ENCODE data around the gene BDKRB2.

DNA sequence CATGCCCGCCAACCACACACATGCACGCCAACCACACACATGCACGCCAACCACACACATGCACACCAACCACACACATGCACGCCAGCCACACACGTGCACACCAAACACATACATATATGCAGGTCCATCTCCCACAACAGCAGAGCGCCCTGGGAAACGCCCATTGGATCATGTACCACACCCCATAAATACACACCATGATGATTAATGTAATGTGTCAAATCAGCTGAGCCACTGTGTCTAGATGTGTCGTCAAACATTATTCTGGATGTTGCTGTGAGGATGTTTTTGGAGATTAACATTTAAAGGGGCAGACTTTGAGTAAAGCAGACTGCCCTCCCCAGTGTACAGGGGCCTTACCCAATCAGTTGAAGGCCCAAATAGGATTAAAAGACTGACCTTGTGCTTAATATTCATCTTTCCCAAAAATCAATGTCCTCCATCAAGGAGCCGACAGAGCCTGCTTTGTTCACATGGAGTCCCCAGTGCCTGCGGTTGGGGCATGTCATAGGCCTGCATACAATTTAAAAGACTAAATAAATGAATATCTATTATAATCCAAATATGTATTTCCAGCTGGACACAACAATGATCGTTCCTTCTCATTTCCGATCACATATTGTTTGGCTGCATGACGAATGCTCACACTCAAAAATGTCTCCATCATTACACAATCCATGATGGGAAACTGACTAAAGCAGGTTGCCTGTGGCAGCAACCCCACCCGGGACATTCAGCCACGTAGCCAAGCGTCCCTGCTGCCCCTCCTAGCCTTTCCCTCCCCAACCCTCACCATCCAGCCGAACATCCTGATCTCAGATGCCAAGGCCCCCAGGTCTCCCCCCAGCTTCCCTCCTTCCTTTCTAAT lies 23.2 kb upstream of the BDKRB2 start:
- TF ChIP-seq, protein P1, sequence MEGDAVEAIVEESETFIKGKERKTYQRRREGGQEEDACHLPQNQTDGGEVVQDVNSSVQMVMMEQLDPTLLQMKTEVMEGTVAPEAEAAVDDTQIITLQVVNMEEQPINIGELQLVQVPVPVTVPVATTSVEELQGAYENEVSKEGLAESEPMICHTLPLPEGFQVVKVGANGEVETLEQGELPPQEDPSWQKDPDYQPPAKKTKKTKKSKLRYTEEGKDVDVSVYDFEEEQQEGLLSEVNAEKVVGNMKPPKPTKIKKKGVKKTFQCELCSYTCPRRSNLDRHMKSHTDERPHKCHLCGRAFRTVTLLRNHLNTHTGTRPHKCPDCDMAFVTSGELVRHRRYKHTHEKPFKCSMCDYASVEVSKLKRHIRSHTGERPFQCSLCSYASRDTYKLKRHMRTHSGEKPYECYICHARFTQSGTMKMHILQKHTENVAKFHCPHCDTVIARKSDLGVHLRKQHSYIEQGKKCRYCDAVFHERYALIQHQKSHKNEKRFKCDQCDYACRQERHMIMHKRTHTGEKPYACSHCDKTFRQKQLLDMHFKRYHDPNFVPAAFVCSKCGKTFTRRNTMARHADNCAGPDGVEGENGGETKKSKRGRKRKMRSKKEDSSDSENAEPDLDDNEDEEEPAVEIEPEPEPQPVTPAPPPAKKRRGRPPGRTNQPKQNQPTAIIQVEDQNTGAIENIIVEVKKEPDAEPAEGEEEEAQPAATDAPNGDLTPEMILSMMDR (conservative IDR thresholded peaks at IDR 0.05): no peak
- TF ChIP-seq EZH2 (IDR thresholded peaks at IDR 0.05; ENCODE audit: low read depth): no peak

Data from PC-9 (cell line).